GM19193 (cell line): Measurements from ENCODE around the gene HIVEP1.

Experiments
- POLR2A ChIP-seq: IDR thresholded peaks from 4 replicates; pipeline ENCODE4 v1.6.1; 2011; ENCODE audit not compliant: insufficient read depth, insufficient read length; ENCODE audit errors: extremely low read depth

The HIVEP1 gene

DNA sequence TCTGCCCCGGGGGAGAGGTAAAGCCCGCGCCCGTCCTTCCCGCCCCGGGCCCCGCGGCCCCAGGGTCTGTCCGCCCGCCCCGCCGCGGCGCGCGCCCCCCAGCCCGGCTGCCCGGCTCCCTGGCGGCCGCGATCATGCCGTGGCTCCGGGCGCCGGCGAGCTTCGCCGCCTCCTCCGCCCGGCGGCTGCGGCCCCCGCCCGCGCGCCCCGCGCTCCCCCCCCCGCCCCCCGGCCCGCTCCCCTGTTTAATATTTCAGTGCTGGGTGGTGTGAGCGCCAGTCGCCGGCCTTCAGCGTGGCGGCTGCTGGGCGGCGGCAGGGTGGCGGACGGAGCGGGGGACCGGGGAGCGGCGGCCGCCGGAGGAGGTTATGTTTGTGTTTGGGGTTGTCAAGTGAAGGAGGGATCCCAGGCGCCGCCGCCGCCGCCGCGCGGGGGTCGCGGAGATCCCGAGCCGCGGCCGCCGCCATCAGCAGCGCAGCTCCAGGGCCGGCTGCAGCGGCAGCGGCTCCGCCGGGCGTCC lies at the start of gene HIVEP1:
Gene HIVEP1 (plus strand): TSS at position 275 of the 520 bp plus-strand sequence. CDS start 3,317 bp downstream, outside the sequence.
- peak; percentile 41 for TF ChIP-seq POLR2A

DNA sequence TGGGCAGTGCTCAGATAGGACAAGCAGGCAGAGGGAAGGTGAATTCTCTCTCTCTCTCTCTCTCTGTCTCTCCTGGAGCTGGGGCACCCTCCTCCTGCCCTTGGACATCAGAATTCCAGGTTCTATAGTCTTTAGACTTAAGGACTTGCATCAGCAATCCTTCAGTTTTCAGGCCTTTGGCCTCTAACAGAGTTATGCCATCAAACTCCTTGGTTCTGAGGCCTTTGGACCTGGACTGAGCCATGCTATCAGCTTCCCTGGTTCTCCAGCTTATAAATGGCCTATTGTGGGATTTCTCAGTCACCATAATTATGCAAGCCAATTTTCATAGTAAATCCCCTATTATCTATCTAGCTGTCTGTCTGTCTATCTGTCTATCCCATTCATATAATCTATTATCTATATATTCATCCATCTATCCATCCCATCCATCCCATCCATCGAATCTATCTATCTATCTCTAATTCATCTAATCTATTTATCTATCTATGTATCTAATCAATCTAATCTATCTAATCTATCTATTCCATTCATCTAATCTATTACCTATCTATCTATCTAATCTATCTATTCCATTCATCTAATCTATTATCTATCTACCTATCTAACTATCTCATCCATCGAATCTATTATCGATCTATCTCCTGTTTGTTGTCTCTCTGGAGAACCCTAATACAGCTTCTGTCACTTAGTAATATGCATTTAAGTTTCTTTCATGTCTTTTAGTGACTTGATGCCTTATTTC lies 48.2 kb upstream of the HIVEP1 start:
- TF ChIP-seq POLR2A, result no peak

DNA sequence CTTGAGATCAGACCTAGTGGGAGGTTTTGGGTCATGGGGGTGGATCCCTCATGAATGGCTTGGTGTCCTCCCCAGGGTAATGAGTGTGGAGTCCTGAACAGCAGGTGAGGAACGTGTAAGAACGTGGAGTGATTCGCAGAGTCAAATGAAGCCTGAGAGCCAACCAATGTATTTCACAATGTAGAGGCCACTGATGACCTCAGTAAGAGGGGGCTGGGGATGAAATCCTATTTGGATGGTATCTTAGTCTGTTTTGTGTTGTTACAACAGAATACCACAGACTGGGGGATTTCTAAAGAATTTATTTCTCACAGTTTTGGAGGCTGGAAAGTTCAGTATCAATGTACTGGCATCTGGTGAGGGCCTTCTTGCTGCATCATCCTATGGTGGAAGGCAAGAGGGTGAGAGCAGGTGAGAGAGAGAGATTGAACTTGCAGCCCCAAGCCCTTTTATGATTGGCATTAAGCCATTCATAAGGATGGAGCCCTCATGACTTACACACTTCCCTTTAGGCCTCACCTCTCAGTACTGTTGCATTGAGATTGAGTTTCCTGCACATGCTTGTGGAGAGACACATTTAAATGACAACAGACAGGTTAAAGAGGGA lies 47.3 kb upstream of the HIVEP1 start:
- TF ChIP-seq POLR2A, result no peak

DNA sequence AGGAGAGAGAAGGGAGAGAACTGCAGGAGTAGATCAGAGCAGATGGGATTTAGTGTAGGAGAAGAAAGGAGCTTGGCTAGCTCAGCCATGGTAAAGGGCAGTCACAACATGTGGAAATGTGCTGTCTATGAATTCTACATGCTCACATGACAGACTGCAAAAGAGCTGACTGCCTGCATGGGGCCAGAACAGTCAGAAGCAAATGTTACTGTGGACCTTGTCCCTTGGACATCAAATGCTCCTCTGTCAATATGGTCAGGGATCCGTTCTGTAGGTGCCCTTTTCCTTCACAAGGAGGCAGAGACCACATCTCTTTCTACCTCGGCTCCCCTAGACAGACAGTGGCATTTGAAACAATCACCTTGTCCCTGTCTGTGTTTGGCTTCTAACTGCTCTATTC lies 46.6 kb upstream of the HIVEP1 start:
- no peak for TF ChIP-seq POLR2A

DNA sequence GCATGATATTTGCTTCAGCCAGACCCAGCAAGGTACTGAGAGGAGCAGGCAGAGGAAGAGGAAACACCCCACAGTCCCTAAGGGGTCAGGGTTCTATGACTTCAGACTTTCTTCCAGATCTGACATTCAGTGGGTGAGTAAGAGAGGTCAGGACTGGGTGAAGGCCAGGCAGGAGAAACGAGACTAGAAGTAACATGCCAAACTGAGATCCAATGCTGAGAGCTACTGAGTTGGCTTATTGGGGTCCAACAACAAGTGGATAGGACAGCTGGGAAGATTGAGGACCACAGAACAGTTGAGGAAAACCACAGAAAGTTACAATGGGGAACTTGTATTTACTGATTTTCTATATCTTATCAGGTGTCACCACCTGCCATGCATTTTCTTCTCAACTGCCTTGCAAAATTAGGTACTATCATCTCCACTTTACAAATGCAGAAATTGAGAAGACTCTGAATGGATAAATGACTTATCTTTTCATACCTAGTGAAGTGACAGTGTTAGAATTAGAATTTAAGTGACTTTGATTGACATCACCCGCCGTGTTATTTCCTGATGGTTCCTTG lies 43.8 kb upstream of the HIVEP1 start:
- TF ChIP-seq POLR2A, result no peak

DNA sequence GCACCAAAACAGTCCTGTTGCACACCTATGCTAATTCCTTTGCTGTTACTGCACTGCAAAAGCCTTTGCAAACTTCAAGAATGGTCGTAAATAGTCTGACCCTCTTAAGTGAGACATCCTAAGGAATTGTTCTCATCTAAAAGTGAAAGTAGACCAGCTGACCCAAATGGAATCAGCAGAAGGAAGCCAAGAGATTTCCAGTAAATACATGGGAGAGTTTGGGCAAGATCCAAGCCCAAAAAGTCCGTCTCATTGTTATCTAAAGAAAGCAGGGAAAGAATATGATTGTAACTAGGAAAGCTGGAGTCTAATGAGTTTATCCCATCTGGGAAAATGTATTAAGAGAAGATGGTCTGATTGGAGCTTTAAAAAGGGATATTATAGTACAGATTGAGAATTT lies 43.0 kb upstream of the HIVEP1 start:
- no peak for TF ChIP-seq POLR2A

DNA sequence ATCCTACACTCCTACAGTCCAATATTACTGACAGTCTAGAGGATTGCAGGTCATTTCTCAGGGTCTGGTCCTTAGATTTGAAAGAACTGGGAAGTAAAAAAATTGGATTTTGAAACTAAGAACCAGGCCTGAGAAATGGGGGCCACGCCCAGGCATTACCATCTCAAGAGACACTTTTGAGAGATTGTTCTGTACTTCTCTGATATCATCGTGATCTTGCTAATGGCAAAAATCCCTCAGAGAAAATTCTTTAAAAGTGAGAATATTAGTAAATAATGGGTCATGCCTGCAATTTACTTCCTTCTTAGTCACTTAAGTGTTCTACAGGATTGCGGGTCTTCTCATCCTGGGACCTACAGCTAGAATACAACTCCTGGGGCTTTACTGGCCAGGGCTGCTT lies 42.0 kb upstream of the HIVEP1 start:
- TF ChIP-seq POLR2A, result no peak

DNA sequence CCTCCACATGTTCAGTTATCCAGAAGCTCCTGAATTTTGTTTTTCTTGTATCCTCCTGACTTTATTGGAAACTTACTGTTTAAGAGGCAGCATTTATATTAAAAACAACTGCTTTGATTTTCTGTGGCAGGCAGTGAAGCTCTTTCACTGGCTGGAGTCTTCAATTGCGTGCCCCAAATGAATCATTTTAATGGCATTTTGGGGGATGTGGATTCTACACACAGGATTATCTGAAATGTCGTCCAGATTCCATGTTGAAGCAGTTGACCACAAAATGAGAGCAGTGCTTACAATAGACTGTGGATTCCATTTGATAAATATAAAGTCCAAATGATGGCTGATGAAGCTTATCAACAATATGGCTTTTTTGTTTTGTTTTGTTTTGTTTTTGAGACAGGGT lies 41.0 kb upstream of the HIVEP1 start:
- no peak for TF ChIP-seq POLR2A

DNA sequence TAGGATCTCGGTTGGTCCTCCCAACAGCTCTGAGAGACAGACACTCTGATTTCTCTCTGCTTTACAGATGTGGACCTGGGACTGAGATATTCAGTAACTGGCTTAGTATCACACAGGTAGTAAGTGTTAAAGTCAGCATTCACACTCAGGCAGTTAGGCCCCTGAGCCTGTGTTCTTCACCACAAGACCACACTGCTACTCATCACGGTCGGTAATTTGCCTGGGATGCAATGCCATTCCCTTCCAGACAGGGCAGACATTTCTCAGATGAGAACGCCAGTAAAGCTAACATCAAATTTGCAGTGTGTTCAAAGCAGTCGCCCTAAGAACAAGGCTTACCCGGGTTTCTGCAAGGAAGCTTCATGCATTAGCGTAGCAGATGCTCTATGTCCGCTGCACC lies 39.8 kb upstream of the HIVEP1 start:
- TF ChIP-seq POLR2A, result no peak

DNA sequence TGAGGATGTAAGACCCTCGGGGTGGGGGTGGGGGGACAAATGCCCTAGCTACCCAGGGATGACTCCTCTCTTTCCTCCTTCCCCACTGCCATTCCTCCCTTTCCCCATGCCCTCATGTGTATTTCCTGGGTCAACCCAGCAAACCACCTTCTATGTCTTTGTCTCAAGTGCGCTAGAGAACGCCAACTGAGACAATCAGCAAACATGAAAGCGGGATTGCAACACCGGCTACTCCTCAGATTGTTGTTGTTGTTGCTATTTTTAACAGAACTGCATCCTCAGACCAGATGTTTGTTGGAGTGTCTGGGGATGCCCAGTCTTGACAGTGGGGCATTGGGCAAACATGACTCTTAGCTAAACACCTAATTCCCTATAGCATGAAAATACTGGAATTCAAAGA lies 39.3 kb upstream of the HIVEP1 start:
- no peak for TF ChIP-seq POLR2A

DNA sequence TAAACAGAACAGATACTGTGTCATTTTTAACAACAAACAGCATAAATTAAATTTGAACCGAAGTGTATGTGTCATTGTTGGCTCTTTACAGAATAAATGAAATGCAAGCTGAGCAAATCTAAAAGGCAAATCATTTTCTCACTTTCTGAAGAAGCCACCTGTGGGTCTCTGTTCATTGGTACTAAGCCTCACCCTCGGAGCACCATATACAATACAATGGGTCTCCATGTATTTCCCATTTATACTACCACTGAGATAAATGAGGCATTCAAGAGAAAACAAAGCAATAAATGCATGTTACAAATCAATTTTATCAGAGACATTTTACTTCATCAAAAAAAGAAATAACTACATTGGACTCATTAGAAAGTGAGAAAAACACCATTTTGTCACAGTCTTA lies 38.9 kb upstream of the HIVEP1 start:
- TF ChIP-seq POLR2A, result no peak

DNA sequence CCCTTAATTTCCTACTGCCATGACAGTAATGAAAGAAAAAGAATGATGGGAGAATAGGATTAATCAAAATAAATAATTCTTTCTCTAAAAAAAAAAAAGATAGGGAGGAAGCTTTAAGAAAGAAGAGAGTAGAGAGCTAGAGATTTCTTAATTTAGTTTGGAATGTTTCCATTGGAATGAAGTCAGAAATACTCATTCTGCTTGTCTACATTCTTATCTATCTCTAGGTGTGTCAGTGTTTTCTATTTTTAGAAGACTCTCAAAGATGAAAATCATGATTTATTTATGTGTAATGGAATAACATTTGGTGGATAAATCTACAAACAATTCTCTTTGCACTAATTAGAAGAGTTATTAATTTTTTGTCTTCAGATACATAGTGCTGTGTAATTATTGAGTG lies 38.0 kb upstream of the HIVEP1 start:
- TF ChIP-seq POLR2A, result no peak

DNA sequence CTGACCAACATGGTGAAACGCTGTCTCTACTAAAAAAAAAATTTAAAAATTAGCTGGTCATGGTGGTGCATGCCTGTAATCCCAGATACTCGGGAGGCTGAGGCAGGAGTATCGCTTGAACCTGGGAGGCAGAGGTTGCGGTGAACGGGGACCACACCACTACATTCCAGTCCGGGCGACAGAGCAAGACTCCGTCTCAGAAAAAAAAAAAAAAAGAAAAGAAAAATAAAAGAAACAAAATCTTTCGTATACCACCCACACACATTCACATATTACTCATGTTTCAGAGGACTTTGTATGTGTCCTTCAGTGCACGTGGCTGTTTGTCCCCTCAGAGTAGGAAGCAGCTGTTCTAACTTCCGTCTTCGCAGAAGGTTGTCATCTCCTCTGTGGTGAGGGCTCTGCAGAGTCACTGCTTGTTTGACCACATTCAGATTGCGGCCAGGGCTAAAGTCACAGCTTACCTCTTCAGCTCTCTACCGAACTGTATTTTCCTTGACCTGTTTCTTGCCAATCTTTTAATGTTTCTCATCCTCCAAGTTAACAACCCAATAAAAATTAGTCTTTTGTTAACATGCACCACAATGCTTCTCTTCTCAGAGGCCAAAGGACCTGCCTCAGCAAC lies 36.6 kb upstream of the HIVEP1 start:
- TF ChIP-seq POLR2A, result peak; percentile 44

DNA sequence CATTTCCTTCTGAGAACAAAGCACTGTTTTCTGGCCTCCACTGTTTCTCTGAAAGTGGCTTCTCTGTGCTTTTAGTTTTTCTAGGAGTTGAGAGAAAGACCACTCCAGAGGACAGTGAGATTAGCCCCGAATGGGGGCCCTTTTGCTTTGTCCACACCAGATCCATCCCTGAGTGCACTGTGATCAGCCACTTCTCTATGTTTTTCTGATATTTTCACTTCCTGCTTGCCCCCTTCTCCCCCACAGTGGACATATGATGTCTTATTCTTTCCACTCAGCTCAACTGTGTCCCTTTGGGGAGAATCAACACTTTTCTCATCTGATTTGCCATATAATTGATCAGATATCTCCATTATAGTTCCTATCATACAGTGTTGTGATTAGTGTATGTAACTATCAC lies 35.6 kb upstream of the HIVEP1 start:
- TF ChIP-seq POLR2A, result no peak

DNA sequence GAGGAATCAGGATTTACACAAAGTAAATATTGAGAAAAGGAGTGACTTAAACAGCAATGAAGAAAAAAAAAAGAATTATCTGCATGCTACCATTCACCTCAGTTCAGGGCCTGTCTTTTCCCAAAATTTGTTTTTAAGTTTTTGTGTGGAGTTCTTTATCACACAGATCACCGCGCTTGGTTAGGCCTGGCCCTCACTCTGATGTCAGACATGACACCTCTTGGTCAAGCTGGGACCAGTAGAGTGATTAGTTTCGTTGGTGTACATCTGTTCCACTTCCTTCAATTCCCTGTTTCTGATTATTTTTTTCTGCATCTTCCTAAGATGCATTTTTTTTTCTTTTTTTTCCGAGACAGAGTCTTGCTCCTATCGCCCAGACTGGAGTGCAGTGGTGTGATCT lies 34.9 kb upstream of the HIVEP1 start:
- TF ChIP-seq POLR2A, result no peak
